GM21526 (cell line): ENCODE results near the gene ABCC3.

Experiments
- ATAC-seq: cut with Tn5 transposase; IDR thresholded peaks from one replicate; pipeline ENCODE4 v1.9.1; 2021; ENCODE audit warnings: moderate library complexity; ENCODE audit not compliant: unreplicated experiment, low FRiP score

ABCC3 gene

GRCh38 chr17:50603340-50603739 is 31.3 kb upstream of the ABCC3 start:
- no peak for ATAC-seq

DNA sequence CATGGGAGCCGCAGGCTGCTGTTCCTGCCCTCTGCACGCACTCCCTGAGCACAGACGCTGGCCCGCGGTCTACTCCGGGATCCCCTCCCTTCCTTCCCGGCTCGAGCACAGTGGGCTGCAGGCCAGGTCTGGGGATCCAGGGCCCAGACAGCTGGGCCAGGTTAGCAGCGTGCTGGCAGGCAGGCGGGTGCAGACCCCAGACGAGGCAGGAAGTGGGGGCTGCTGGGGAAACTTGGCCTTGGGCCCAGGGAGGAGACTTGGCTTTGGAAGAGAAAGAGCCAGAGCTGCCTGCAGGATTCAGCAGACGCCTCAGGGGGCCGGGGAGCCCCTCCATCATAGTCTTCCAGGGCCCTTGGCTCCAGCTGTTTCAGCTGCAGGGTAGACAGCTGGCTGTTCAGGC is 30.2 kb upstream of the ABCC3 start:
- no peak for ATAC-seq

GRCh38 chr17:50605429-50605828 is 29.3 kb upstream of the ABCC3 start:
- ATAC-seq, result no peak

DNA sequence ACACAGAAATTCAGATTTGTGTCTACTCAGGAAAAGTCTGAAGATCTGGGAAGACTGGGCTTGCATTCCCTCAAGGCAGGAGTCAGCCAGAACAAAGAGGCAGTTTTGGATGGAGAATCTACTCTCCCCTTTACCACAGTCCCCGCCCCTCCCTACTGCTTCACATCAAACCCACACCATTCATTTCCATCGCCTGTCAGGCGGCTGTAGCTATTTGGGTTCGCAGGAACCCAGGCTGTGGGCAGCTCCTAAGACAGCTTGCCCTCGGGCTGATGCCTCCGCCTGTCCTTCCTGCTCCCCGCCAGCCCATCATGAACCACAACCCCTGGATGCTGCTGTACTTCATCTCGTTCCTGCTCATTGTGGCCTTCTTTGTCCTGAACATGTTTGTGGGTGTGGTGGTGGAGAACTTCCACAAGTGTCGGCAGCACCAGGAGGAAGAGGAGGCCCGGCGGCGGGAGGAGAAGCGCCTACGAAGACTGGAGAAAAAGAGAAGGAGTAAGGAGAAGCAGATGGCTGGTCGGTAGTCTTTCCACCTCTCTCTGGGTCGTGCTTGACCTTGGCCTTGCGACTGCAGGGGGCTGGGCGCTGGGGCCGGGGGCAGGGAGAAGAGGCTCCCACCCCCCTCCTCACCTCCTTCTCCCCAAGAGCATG is 27.0 kb upstream of the ABCC3 start:
- ATAC-seq, result no peak

GRCh38 chr17:50608700-50609379 is 25.8 kb upstream of the ABCC3 start:
- ATAC-seq, result no peak

- no peak for ATAC-seq
Observed at GRCh38 chr17:50609380-50610074, 25.2 kb upstream of the ABCC3 start.

DNA sequence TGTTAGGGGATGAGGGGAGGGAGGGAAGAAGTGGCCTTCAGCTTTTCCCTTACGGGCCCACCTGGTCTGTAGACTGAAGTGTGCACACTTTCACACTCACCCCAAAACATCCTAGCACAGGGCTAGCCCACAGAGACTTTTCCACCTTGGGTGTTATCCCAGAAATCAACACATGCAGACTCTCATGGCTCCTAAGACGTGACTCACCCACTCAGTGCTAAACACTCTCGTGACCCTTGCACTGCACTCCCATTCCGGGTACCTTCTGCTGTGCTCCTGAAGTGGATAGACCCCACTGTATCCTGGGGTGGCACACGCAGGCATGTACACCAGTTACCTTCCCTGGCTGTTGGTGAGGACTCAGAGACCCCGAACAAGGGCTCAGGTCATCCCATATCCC is 23.0 kb upstream of the ABCC3 start:
- no peak for ATAC-seq

DNA sequence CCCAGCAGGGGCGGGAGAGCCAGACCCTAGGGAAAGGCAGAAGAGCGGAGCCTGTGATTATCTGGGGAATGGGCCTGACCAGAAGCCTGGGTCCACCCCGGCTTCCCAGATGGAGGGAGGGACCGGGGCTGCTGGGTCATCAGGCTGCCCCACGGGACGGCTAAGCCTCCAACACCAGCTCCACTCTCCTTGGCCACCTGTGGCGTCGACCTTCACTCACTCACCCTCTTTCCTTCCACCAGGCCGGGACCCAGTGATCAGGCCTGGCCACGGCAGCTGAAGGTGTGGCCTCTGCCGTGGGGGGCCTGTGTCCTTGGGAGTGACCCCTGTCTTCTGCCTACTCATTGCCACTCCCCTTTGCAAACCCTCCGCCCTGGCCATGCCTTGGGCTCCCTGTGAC is 22.4 kb upstream of the ABCC3 start:
- ATAC-seq, result no peak

- ATAC-seq, result no peak
Observed at GRCh38 chr17:50613007-50613992, 21.4 kb upstream of the ABCC3 start.

- no peak for ATAC-seq
Observed at GRCh38 chr17:50614471-50615051, 20.1 kb upstream of the ABCC3 start.

DNA sequence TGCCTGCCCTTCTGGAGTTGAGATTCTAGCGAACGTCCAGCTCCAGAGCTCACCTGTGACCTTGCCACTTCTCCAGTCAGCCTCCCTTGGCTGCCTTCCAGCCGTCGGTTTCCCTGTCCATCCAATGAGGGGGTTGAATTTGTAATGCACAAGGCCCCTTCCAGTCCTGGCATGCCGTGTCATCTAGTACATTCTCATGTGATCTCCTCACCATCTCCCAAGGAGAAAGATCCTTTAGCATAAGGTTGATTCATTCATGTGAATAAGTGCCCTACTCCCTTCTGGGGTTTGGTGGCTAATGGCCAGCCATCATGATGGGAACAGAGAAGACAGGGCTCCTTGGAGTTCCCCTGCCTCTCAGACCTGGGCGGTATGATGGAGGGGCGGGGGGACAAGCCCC is 18.9 kb upstream of the ABCC3 start:
- no peak for ATAC-seq

DNA sequence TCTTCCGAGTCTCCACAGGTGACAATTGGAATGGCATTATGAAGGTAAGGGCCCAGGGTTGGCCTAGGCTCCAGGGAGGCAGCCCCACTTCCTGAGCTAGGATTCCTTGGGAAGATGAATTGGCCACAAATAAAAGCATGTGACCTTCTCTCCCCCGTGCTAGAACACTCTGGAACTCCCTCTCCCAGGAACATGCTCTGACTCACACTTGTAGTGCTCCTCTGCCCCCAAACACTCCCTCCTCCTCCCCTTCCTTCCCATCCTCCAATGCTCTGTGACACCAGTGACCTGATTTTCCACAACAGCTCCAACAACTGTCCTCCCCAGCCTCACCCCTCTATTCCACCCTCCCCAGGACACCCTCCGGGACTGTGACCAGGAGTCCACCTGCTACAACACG is 16.4 kb upstream of the ABCC3 start:
- ATAC-seq, result no peak

DNA sequence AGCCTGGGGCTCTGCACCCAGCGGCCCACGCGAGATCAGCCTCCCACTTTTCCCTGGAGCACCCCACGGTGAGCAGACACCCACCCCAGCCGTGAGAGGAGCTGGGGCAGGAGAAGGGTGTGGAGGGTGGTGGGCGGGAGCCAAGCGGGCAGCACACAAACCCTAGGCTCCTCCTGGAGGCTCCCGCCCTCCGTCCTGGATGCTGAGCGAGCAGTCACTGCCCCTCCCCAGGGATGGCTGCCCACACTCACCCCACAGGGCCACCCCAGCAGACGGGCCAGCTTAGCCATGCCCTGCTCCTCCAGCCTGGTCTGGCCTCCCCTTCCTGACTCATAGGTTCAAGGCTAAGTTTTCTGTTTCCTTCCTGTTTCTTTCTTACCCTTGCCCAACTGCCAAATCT is 15.7 kb upstream of the ABCC3 start:
- ATAC-seq, result no peak

DNA sequence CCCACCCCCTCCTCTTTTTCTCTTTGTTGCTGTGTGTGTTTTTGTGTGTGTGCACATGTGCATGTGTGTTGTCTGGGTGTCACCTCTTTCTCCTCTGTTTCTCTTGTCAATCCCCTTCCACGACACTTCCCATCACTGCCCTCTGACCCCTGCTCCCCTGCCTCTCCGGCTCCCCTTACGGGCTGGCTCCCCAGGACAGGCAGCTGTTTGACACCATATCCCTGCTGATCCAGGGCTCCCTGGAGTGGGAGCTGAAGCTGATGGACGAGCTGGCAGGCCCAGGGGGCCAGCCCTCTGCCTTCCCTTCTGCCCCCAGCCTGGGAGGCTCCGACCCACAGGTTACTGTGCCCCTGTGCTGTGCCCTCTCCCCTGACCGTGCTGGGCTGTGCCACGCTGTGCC is 15.2 kb upstream of the ABCC3 start:
- no peak for ATAC-seq

DNA sequence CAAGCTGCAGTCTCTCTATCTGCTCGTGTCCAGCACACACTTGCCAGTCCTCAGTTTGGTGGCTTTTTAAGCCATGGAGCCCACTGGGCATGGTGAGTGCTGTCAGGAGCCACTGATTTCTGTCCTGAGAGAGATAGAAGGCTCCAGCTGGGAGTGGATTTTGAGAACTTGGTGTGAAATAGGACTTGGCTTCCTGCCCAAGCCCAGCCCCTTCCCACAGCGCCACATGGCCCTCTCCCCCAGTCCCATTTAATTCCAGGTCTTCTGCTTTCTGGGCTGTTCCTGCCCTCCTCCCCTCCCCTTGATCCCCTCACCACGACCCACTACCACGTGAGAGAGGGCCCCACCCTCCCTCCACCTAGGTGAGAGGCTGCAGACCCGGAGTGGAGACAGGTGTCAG is 14.4 kb upstream of the ABCC3 start:
- no peak for ATAC-seq

DNA sequence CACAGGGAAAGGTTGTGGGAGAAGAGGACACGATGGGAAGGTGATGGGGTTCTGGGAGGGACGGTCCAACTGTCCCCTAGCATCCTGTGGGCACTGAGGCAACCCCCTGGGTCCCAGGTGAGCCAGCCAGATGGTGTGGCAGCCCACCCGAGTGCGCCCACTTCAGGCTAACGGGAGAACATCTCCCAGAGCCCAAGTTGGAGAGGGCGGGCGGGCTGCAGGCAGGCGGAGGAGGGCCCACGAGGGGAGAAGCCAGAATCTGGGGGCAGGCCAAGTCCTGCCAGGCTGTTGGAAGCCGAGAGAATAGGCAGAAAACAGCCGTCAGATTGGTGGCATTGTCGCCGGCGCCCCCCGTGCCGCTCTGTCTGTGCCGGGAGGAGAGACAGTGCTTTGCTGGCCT is 13.8 kb upstream of the ABCC3 start:
- ATAC-seq, result no peak

GRCh38 chr17:50621574-50622031 is 13.1 kb upstream of the ABCC3 start:
- ATAC-seq, result no peak

- ATAC-seq, result no peak
Observed at GRCh38 chr17:50624321-50624934, 10.3 kb upstream of the ABCC3 start.

GRCh38 chr17:50625032-50625871 is 9.4 kb upstream of the ABCC3 start:
- no peak for ATAC-seq
